GM18870 (cell line): ENCODE results near the gene PDCL2.
"Not testable (repeated sequence)": the region's sequence is repeated elsewhere in the genome, so short reads cannot be mapped to it uniquely, and the experiment has no call there.

Experiments used
- ATAC-seq: cut with Tn5 transposase; IDR thresholded peaks from one replicate; pipeline ENCODE4 v1.9.1; 2021; ENCODE audit warnings: moderate library complexity; ENCODE audit not compliant: unreplicated experiment

The PDCL2 gene

GRCh38 chr4:55598641-55599040 lies 6.6 kb upstream of the PDCL2 start:
- no peak for ATAC-seq

GRCh38 chr4:55588160-55588559 lies 3.9 kb downstream of the PDCL2 start:
- no peak for ATAC-seq

- ATAC-seq = not testable (repeated sequence)
Observed at GRCh38 chr4:55582773-55583172, 9.3 kb downstream of the PDCL2 start.

- ATAC-seq = no peak
Observed at GRCh38 chr4:55578341-55579010, 13.6 kb downstream of the PDCL2 start.

GRCh38 chr4:55575513-55575912 lies 16.5 kb downstream of the PDCL2 start:
- ATAC-seq = no peak

GRCh38 chr4:55574252-55574651 lies 17.8 kb downstream of the PDCL2 start:
- ATAC-seq = no peak

GRCh38 chr4:55571806-55572205 lies 20.2 kb downstream of the PDCL2 start:
- ATAC-seq = no peak

GRCh38 chr4:55568905-55569504 lies 23.0 kb downstream of the PDCL2 start:
- ATAC-seq = peak; percentile 80

GRCh38 chr4:55561889-55562288 lies 30.2 kb downstream of the PDCL2 start:
- ATAC-seq = peak; percentile 100

GRCh38 chr4:55560096-55560495 lies 31.9 kb downstream of the PDCL2 start:
- no peak for ATAC-seq

- no peak for ATAC-seq
Observed at GRCh38 chr4:55554453-55555030, 37.5 kb downstream of the PDCL2 start.

- ATAC-seq = no peak
Observed at GRCh38 chr4:55553441-55554201, 38.4 kb downstream of the PDCL2 start.

GRCh38 chr4:55551964-55552363 lies 40.1 kb downstream of the PDCL2 start:
- ATAC-seq = not testable (repeated sequence)

GRCh38 chr4:55549888-55550287 lies 42.2 kb downstream of the PDCL2 start:
- ATAC-seq = peak; percentile 24

- ATAC-seq = no peak
Observed at GRCh38 chr4:55547918-55548317, 44.1 kb downstream of the PDCL2 start.

GRCh38 chr4:55547466-55547770 lies 44.6 kb downstream of the PDCL2 start:
- no peak for ATAC-seq

- peak; percentile 62 for ATAC-seq
Observed at GRCh38 chr4:55546756-55547465, 45.1 kb downstream of the PDCL2 start, which contains the start of gene CLOCK. CLOCK (minus strand) TSS chr4:55546909; CDS start chr4:55482785, 64,124 bp downstream.

- ATAC-seq = peak; percentile 38
Observed at GRCh38 chr4:55546506-55546755, 45.6 kb downstream of the PDCL2 start.

GRCh38 chr4:55545641-55546505 lies 46.2 kb downstream of the PDCL2 start:
- ATAC-seq = peak; percentile 37

GRCh38 chr4:55545151-55545550 lies 46.9 kb downstream of the PDCL2 start:
- ATAC-seq = no peak
